Hepatocyte (in vitro differentiated cells): ENCODE results near the gene TBX3.
"Not testable (repeated sequence)": the region's sequence is repeated elsewhere in the genome, so short reads cannot be mapped to it uniquely, and the experiment has no call there.

Experiments
- EZH2 ChIP-seq: fragments of 200-600 bp; sonication (generic); IDR thresholded peaks from 2 replicates; pipeline ENCODE4 v1.6.1; 2016; ENCODE audit warnings: antibody characterized with exemption, mild to moderate bottlenecking, borderline replicate concordance
- TF ChIP-seq, protein P1 (sequence below): fragments of 200-600 bp; sonication (generic); IDR thresholded peaks from 2 replicates; pipeline ENCODE4 v1.5.1; 2016; ENCODE audit warnings: antibody characterized with exemption, mild to moderate bottlenecking; ENCODE audit not compliant: poor library complexity

DNA sequence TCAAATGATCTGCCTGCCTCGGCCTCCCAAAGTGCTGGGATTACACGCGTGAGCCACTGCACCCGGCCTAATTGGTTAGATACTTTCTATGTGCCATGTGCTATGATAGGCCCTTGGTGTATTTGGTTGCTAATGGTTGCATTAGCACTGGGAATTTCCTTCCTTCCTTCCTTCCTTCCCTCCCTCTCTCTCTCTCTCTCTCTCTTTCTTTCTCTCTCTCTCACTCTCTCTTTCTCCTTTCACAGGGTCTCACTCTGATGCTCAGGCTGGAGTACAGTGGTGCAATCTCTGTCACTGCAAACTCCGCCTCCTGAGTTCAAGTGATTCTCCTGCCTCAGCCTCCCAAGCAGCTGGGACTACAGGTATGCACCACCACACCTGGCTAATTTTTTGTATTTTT is 38.2 kb upstream of the TBX3 start:
- TF ChIP-seq, protein P1, sequence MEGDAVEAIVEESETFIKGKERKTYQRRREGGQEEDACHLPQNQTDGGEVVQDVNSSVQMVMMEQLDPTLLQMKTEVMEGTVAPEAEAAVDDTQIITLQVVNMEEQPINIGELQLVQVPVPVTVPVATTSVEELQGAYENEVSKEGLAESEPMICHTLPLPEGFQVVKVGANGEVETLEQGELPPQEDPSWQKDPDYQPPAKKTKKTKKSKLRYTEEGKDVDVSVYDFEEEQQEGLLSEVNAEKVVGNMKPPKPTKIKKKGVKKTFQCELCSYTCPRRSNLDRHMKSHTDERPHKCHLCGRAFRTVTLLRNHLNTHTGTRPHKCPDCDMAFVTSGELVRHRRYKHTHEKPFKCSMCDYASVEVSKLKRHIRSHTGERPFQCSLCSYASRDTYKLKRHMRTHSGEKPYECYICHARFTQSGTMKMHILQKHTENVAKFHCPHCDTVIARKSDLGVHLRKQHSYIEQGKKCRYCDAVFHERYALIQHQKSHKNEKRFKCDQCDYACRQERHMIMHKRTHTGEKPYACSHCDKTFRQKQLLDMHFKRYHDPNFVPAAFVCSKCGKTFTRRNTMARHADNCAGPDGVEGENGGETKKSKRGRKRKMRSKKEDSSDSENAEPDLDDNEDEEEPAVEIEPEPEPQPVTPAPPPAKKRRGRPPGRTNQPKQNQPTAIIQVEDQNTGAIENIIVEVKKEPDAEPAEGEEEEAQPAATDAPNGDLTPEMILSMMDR, result not testable (repeated sequence)
- TF ChIP-seq EZH2, result not testable (repeated sequence)
